ENCODE results near the gene TRIM33. TPM values are rescaled to one million over a fixed set of nuclear protein-coding genes. Genes with fewer than 3 reads are reported as not detected.
"Not testable (repeated sequence)": the region's sequence is repeated elsewhere in the genome, so short reads cannot be mapped to it uniquely, and the experiment has no call there.

Gene TRIM33
- total RNA-seq, 1 donor from 2014 or later = 15.3 TPM

- no peak for DNase-seq (ENCODE audit: low read depth)
- no peak overlapping the region for H3K4me3 ChIP-seq (ENCODE audit: low read depth, low read length)
- no peak for TF ChIP-seq CTCF (conservative IDR thresholded peaks at IDR 0.05; ENCODE audit: low read depth, low read length)
Observed at GRCh38 chr1:114367810-114368209, 143.2 kb downstream of the TRIM33 start.

GRCh38 chr1:114363230-114363629, 147.8 kb downstream of the TRIM33 start:
- DNase-seq (ENCODE audit: low read depth); H3K4me3 ChIP-seq (ENCODE audit: low read depth, low read length): not testable (repeated sequence)

- DNase-seq (ENCODE audit: low read depth) = no peak
- H3K4me3 ChIP-seq (ENCODE audit: low read depth, low read length) = no peak overlapping the region
- no peak for TF ChIP-seq CTCF (conservative IDR thresholded peaks at IDR 0.05; ENCODE audit: low read depth, low read length)
Observed at GRCh38 chr1:114359791-114360190, 151.2 kb downstream of the TRIM33 start.

- DNase-seq (ENCODE audit: low read depth) = no peak
- no peak for TF ChIP-seq CTCF (conservative IDR thresholded peaks at IDR 0.05; ENCODE audit: low read depth, low read length)
- no peak overlapping the region for H3K4me3 ChIP-seq (ENCODE audit: low read depth, low read length)
Observed at GRCh38 chr1:114355240-114355639, 155.8 kb downstream of the TRIM33 start.

GRCh38 chr1:114353262-114353661, 157.7 kb downstream of the TRIM33 start:
- H3K4me3 ChIP-seq (ENCODE audit: low read depth, low read length) = no peak overlapping the region
- TF ChIP-seq CTCF (conservative IDR thresholded peaks at IDR 0.05; ENCODE audit: low read depth, low read length) = no peak
- DNase-seq (ENCODE audit: low read depth) = no peak

DNA sequence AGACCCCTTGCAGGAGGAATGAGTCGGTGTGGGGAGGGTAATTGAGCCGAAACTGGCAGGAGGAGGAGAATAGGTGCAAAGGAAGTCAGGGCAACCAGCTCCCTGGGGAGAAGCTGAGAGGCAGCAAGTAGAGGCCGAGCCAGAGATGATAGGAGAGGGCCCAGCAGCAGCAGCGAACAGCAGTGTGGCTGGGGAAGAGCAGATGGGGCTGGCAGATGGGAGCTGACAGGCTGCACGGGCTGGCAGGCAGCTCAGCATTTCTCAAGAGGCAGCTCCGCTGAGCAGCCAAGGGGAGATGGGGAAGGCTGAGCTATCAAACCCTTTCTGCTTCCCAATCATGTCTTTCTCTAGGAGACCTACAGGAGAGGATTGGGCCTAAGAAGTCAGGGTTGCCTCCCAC, 158.2 kb downstream of the TRIM33 start:
- no peak for TF ChIP-seq CTCF (conservative IDR thresholded peaks at IDR 0.05; ENCODE audit: low read depth, low read length)
- no peak for DNase-seq (ENCODE audit: low read depth)
- no peak overlapping the region for H3K4me3 ChIP-seq (ENCODE audit: low read depth, low read length)

DNA sequence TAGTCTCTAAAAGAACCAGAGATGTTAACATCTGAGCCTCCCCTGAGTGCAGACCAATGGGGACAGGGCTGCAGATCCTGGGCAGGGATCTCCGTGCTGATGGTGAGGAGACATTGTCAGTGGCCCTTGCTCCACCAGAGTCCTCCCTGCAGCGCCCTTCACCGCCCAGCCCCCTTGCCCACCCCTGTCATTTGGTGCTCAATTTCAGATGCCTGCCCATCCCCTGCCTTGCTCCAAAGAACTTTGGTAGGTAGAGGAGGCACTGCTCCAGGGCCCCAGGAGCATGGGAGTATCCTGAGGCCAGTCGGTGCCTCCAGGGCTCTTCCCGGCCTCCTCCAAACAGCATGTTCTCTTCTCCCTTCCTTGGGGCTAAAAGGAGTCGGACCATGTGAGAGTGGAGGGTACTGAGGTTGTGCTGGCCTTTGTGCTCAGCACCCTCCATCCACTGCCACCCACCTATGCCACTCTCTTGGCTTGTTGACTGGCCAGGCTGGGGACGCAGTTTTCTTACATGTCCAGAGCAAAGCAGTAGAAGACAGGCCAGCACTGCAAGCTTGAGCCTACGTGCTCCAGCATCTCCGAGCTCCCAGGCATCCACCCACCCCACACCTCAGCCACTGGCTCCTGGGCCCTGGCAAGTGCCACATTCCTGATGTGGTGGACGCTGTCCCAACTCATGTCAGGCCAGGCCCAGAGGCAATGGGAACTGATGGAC, 160.1 kb downstream of the TRIM33 start:
- no peak for TF ChIP-seq CTCF (conservative IDR thresholded peaks at IDR 0.05; ENCODE audit: low read depth, low read length)
- DNase-seq (ENCODE audit: low read depth) = no peak
- no peak overlapping the region for H3K4me3 ChIP-seq (ENCODE audit: low read depth, low read length)
